Mesangial cell (primary cell): ENCODE measurements around the gene CDH10. TPM values are rescaled to one million over a fixed set of nuclear protein-coding genes. Genes with fewer than 3 reads are reported as not detected.

Experiments
- total RNA-seq: library from RNA; depleted of rRNA; stranded (reverse); fragments of >200 nt; gene quantifications from 2 replicates; pipeline ENCODE4 v1.2.3, GENCODE V29; 2015

Gene CDH10
- 0.13 and 0.16 TPM in 2 replicates for total RNA-seq

GRCh38 chr5:24644761-24645160 is at the start of gene CDH10:
CDH10 (minus strand) TSS chr5:24644978; CDS start chr5:24593490, 51,488 bp downstream.

